ENCODE measurements around the gene SSBP3.
"Not testable (repeated sequence)": the region's sequence is repeated elsewhere in the genome, so short reads cannot be mapped to it uniquely, and the experiment has no call there.

Gene SSBP3

GRCh38 chr1:54240741-54241335 lies 165.4 kb downstream of the SSBP3 start:
- DNase-seq (ENCODE audit: low read depth): no peak

GRCh38 chr1:54239631-54240031 lies 166.6 kb downstream of the SSBP3 start:
- DNase-seq (ENCODE audit: low read depth): no peak

DNA sequence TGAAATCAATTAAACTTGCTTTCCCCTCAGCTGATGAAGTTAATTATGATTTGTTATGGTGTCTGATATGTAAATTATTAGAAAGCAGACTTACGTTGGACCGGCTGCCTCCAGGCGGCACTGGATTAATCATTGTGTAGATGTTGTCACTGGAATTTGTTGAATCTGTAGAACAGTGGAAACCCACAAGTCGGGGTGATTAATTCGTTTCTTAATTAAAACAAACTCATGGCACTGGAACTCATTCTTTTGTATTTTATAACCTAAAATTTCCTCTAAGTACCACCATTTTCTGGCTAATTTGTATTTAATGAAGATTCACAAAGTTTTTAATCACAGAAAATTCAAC lies 167.2 kb downstream of the SSBP3 start:
- no peak for DNase-seq (ENCODE audit: low read depth)

DNA sequence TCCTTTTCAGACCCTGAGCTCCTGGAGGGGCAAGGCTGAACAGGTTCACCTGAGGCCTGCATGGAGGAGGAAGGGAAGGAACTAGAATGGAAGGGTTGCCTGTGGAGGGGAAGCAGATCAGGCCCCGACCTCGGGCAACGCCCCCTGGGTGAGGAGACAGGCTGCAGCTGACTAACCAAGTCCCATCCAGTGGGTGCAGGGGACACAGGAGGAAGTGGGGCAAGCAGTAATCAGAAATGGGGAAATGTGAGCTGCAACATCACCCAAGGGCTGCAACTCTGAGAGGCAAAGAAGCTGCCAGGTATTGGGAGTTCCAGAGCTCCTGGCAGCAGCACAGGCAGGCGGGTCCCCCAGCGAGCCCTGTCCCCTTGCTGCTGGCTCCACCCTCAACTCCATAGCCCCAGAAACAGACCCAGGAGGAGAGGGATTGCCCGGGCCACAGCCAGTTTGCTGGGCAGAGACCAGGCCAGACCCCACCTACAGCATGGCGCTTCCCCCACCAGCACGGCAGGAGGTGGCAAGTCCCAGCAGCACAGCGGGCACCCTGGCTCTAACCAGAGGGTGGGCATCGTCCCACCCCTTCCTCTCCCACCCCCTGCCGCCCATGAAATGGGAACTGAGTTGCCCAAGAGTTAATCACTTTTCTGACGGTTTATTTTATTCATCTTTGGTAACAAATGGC lies 167.7 kb downstream of the SSBP3 start:
- DNase-seq (ENCODE audit: low read depth): no peak

- no peak for DNase-seq (ENCODE audit: low read depth)
These were observed 168.6 kb downstream of the SSBP3 start for GRCh38 chr1:54237586-54237985.

DNA sequence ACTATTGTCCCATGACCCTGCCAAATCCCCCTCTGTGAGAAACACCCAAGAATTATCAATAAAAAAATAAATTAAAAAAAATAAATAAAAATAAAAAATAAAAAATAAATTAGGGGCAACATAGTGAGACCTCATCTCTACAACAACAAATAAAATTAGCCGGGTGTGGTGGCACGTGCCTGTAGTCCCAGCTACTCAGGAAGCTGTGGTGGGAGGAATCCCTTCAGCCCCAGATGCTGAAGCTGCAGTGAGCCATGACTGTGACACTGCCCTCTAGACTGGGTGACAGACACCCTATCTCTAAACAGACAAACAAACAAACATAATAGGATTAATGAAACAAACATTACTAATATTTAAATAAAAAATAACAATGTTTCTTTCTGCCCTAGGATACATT lies 171.9 kb downstream of the SSBP3 start:
- DNase-seq (ENCODE audit: low read depth): no peak

GRCh38 chr1:54233196-54233595 lies 173.0 kb downstream of the SSBP3 start:
- not testable (repeated sequence) for DNase-seq (ENCODE audit: low read depth)

DNA sequence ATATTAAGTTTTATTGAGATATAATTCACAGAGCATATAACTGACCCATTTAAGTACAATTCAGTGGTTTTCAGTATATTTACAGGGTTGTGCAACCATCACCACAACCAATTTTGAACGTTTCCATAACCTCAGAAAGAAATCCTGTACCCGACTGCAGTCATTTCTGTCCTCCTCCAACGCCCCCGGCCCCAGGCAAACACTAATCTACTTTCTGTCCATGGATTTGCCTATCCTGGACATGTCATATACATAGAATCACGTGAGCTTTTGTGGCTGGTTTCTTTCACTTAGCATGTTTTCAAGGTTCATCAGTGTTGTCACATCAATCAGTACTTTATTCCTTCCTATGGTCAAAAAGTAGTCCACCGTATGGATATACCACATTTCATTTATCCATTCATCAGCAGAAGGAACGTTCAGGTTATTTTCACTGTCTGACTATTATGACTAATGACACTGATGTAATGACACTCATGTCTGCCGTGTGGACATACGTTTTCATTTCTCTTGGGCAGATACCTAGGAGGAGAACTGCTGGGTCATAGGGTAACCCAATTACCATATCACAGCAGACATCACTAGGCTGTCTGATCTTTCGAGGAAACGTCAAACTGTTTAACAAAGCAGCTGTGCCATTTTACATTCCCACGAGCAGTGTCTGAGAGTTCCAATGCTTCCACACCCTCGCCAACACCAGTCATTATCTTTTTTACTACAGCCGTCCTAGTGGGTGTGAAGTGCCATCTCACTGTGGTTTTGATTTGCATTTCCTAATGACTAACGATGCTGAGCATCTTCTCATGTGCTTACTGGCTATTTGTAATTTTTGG lies 175.5 kb downstream of the SSBP3 start:
- no peak for DNase-seq (ENCODE audit: low read depth)

GRCh38 chr1:54229281-54229891 lies 176.8 kb downstream of the SSBP3 start:
- no peak for DNase-seq (ENCODE audit: low read depth)

DNA sequence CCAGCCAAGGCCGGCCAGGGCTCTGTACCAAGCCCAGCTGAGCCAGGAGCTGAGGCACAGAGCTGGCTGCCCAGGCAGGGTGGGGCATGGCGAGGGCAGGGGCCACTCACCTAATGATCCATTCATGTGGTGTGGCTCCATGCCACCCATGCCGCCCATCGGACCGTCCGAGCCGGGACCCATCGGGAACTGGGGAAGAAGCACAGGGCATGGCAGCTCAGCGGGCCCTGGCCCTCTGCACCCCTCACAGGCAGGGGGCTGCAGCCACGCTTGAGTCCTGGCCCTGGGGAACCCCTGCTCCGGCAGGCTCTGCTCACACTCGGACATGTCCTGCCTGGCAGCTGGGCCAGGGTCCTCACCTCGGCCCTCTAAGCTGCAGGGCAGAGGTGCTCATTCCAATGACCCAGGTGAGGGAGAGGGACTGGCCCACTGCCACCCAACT lies 177.5 kb downstream of the SSBP3 start:
- DNase-seq (ENCODE audit: low read depth): no peak

DNA sequence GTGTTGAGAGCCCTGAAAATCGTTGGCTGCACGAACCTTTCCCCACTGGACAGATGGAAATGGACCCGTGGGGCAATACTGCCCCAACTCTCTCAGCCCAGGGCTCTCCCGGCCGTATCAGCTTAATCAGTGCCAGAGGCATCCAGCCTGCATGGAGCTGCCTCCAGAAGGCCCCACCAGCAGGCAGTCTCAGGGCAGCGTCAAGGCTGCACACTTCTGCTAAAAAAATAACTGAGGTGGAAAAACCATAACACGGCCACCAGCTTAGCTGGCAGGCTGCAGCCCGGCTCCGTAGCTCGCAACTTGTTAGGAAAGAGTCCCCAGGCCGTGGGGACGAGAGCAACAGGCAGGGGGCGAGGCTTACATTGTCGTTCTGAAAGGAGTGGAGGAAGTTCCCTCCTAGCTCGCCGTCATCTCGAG lies 178.3 kb downstream of the SSBP3 start:
- DNase-seq (ENCODE audit: low read depth): no peak

DNA sequence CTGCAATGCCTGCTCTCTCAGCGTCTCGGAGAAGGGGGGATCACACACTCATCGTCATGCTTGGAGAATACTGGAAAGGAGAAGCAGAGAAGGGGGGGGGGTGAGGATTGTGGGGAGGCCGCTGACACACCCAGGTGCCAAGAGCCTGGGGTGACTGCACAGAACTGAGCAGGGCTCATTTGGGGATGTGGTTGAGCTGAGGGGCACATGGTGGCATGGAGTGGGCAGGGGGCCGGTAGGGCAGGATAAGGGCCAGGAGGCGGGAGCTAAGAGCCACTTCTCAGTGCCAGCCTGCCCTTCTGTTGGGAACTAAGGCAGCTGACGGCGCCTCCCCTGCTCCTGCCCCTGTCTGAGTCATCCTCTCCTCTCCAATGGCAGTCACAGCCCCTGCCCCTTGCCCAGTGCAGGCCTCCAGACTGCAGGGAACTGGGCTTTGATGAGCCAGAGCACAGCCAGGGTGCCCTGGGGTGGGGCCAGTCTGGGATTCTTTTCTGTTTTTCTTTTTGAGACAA lies 179.0 kb downstream of the SSBP3 start:
- no peak for DNase-seq (ENCODE audit: low read depth)

GRCh38 chr1:54225986-54226559 lies 180.1 kb downstream of the SSBP3 start:
- no peak for DNase-seq (ENCODE audit: low read depth)

DNA sequence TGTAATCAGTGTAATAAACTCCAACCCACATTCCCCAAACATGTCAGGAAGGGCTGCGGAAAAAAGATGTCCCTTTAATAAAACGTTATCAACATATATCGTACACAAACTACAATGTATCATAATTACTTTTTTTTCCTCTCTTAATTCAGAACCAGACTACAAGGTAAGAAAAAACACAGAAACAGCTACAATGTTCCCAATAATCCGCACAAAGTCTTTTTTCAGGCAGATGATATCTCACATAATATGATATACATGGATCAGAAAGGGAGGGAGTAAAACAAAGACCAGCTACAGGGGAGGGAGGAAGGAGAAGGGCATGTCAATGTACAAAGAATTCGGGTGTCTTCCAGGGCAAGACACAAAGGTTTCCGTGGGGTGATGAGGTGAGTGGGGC lies 180.8 kb downstream of the SSBP3 start:
- DNase-seq (ENCODE audit: low read depth): no peak

- no peak for DNase-seq (ENCODE audit: low read depth)
These were observed 182.0 kb downstream of the SSBP3 start for GRCh38 chr1:54224233-54224632.

DNA sequence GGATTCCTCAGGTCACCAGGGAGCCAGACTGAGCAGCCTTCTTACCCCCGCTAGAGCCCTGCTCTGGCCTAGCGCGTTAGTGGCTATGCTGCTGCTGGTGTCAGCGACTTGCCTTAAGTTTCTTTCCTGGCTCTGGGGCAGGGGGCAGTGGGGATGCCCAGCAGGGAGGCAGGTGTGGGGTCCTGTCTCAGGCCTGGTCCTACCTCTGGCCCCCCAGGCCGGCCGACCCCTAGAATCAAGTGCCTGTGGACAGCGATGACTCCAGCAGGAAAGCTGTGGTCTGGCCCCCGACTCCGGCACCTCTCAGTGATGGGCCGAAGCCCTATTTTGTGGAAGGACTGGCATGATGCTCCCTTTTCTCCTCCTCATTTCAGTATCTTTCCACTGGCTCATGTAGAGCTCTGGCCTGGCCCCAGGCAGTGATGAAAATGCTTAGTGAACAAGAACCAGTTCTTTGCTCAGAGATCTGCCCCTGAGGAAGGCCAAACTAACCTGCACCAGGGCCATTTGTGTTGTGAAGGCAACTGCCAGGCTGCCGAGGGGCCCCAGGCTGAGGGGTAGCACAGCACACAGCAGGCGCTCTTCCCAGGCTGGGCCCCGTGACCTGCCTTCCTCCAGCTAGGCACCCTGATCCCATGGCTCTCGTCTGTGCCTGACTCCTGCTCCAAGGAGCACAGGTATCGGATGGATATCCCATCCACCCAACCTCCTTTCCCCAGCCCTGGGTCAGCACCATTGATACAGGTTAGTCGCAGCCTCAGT lies 182.6 kb downstream of the SSBP3 start:
- no peak for DNase-seq (ENCODE audit: low read depth)

DNA sequence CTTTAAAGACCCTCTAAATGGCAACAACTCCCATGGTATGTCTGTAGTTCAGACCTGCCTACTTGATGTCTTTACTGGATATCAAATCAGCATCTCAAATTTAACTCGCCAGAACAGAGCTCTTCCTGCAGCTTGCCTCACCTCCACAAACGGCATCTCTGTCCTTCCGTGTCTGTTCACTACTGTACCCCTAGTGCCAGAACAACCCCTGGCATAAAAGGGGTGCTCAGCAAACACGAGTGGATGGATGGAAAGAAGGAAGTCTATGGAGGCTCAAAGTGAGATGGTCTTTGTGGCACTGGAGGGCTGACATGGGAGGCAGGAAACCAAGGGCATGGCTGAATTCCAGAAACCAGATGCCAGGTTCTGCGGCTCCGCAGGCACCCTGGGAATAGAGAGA lies 183.5 kb downstream of the SSBP3 start:
- no peak for DNase-seq (ENCODE audit: low read depth)

DNA sequence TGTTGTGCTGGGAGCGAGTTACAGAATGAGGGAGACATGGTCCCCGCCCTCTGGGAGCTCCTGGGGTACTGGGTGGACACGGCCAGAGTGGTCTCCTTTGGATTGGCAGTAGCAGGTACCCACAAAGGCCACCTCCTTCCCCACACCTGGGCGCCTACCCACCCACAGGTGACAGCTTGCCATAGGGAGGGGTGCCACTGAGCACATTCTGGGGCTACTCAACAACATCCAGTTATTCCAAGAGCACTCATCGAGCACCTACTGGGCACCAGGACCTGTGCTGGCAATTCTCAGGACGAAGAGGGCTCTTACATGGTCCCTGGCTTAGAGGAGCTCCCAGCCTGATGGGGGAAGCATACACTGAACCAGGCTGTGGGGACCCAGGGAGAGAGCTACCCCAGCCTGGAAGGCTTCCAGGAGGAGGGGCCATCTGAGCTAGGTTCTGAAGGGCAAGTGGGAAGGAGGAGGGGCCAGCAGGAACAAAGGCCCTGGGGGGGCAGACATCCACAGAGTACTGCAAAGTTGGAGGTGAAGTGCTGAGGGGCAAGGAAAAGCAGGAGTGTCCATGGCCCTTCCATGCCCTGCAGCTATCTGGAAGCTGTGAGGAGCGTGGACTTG lies 184.2 kb downstream of the SSBP3 start:
- DNase-seq (ENCODE audit: low read depth): no peak

DNA sequence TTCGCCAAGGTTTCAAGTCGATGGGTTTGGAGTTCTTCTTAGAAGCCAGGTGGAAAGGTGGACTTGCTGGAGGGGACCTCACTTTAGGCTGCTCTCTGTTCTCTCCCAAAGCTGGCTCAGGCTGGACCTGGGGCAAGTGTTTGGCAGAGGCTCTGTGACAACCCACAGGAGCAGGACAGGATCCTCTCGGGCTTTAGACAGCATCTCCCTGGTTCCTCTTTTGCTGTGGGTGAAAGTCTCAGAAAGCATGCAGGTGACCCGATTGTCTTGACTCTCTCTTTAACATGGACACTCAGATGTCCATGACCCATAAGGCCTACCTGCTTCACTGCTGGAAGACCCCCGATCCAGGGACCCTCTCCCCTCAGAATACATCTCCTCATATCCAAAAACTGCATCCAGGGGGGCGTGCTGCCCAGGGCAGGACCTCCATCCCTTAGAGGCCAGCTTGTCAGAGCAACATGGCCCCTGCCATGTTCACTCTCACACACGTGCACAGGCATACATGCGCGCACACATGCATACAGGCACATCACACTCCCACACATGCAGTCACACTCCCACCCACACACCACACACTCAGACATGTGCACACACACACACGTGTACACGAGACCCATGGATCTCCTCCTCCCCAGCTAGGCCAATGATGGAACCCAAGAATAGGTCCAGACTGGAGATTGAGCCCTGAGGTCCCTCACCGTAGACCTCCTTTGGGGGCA lies 184.9 kb downstream of the SSBP3 start:
- no peak for DNase-seq (ENCODE audit: low read depth)
